ENCODE results near the gene ZSCAN22. TPM values are rescaled to one million over a fixed set of nuclear protein-coding genes. Genes with fewer than 3 reads are reported as not detected.

ZSCAN22 gene
- total and polyA plus RNA-seq, 2 donors (not counting 3 experiments of a cell fraction or from before 2014, with no cell fraction given): 3.6 to 3.7 TPM

GRCh38 chr19:58304255-58304654 lies 22.5 kb upstream of the ZSCAN22 start:
- Histone ChIP-seq H3K27me3 (ENCODE audit: control insufficient read depth in 2 of 2, insufficient read depth in 2 of 2, low read length in 2 of 2) (no peaks in the 10 kb centered on the region), H3K4me3 (replicated peaks in 1 of 3; ENCODE audit: insufficient read depth in 1 of 3, low read depth in 1 of 3, low read length in 3 of 3) (no peak overlapping the region), H3K36me3 (ENCODE audit: control insufficient read depth in 2 of 2, extremely low read depth in 1 of 2, insufficient read depth in 2 of 2, low read length in 2 of 2) (peaks cover 0 to 10% of the 10 kb centered on the region in 2 experiments), H3K4me1 (ENCODE audit: control insufficient read depth, extremely low read depth, insufficient read depth, low read length) (peaks cover 9% of the 10 kb centered on the region), H3K79me2 (ENCODE audit: control insufficient read depth, insufficient read depth, low read length) (peaks cover 7% of the 10 kb centered on the region), H3K27ac (ENCODE audit: insufficient read depth, low read depth, low read length) (peak overlapping the region; percentile 95), H2AFZ (ENCODE audit: low read depth, low read length) (no peak overlapping the region), H3K9me1 (replicated peaks; ENCODE audit: control insufficient read depth, extremely low read depth, insufficient read depth, low read length) (no peaks in the 10 kb centered on the region), H3K9ac (replicated peaks; ENCODE audit: extremely low read depth, insufficient read depth, low read length) (peak overlapping the region; percentile 66), H3K9me3 (replicated peaks; ENCODE audit: control insufficient read depth, insufficient read depth, low read length) (no peaks in the 10 kb centered on the region), H4K20me1 (replicated peaks; ENCODE audit: control insufficient read depth, extremely low read depth, insufficient read depth, low read length) (no peaks in the 10 kb centered on the region), H3K4me2 (ENCODE audit: insufficient read depth, low read length) (peak overlapping the region; percentile 90)
- CTCF ChIA-PET: no interaction called here
- intact Hi-C loops (cut with micrococcal nuclease): loop anchor here (2.0 kb wide), 2 partner anchors 59 to 77 kb away; partner anchors contain the start of genes ZNF497 and ZNF837
- no TSS peak for BruUV-seq (replicated peaks)
- POLR2A ChIA-PET: no interaction called here
- FAIRE-seq (no peak), DNase-seq (ENCODE audit: low read depth, low spot score) (no peak)
- dilution Hi-C loops (cut with MboI; ENCODE audit: extremely low pct_ligation_motif_present, low sequenced_read_pairs): no loop called here
- no peak for TF ChIP-seq MYC (IDR thresholded peaks at IDR 0.05; ENCODE audit: low read depth, low read length)
- TF ChIP-seq MAX (IDR thresholded peaks at IDR 0.05; ENCODE audit: insufficient read depth, insufficient read length): no peak
- no peak for TF ChIP-seq GATA2 (IDR thresholded peaks at IDR 0.05; ENCODE audit: insufficient read depth, insufficient read length, low read depth, low read length)
- no peak for TF ChIP-seq JUN (IDR thresholded peaks at IDR 0.05; ENCODE audit: borderline replicate concordance, insufficient read depth, insufficient read length, low read depth)
- TF ChIP-seq POLR2AphosphoS5 (IDR thresholded peaks at IDR 0.05; ENCODE audit: insufficient read depth, low read depth, low read length): no peak
- no peak for TF ChIP-seq EZH2 (IDR thresholded peaks at IDR 0.05; ENCODE audit: borderline replicate concordance, low read depth, low read length, severe bottlenecking)
- no peak for TF ChIP-seq FOS (IDR thresholded peaks at IDR 0.05; ENCODE audit: borderline replicate concordance, insufficient read depth, low read length)
- TF ChIP-seq CTCF (IDR thresholded peaks at IDR 0.05; ENCODE audit: extremely low read depth in 1 of 2, insufficient read depth in 1 of 2, low read depth in 1 of 2, low read length in 2 of 2): no peak
- no peak for TF ChIP-seq POLR2A (IDR thresholded peaks at IDR 0.05; ENCODE audit: low read depth, low read length)
